ENCODE measurements around the gene ATXN1. TPM values are rescaled to one million over a fixed set of nuclear protein-coding genes. Genes with fewer than 3 reads are reported as not detected.

The ATXN1 gene
- total and polyA plus RNA-seq, 2 of the 13 experiments (the other 11 are each of a cell fraction or from before 2014, with no cell fraction given): 20.7 to 39.5 TPM

- TF ChIP-seq ZSCAN30 (CRISPR knock-in tag; IDR thresholded peaks at IDR 0.05) (no peak), TCF7L2 (IDR thresholded peaks at IDR 0.05; ENCODE audit: low read depth, low read length) (peak; percentile 76), SIX1 (CRISPR knock-in tag; IDR thresholded peaks at IDR 0.05; ENCODE audit: borderline replicate concordance) (peak; percentile 57; the same call in 1 of the 2 replicates), SALL1 (CRISPR knock-in tag; IDR thresholded peaks at IDR 0.05) (no peak; the same call in 1 of the 2 replicates), FOXJ3 (CRISPR knock-in tag; IDR thresholded peaks at IDR 0.05; ENCODE audit: borderline replicate concordance) (peak; percentile 44; the same call in 1 of the 2 replicates), ISL2 (CRISPR knock-in tag; IDR thresholded peaks at IDR 0.05) (peak; percentile 90), KDM5A (IDR thresholded peaks at IDR 0.05; ENCODE audit: borderline replicate concordance, low read length) (no peak), FOXM1 (CRISPR knock-in tag; IDR thresholded peaks at IDR 0.05) (no peak), ZMYM3 (CRISPR knock-in tag; IDR thresholded peaks at IDR 0.05) (no peak), ZNF101 (CRISPR knock-in tag; IDR thresholded peaks at IDR 0.05; ENCODE audit: borderline replicate concordance, low read depth) (no peak), ZFP82 (CRISPR knock-in tag; IDR thresholded peaks at IDR 0.05; ENCODE audit: borderline replicate concordance) (no peak), RCOR2 (CRISPR knock-in tag; IDR thresholded peaks at IDR 0.05) (peak; percentile 27; the same call in 1 of the 2 replicates), HNF4A (CRISPR knock-in tag; IDR thresholded peaks at IDR 0.05) (peak; percentile 82), ZNF83 (CRISPR knock-in tag; IDR thresholded peaks at IDR 0.05; ENCODE audit: borderline replicate concordance) (no peak), ZNF276 (CRISPR knock-in tag; IDR thresholded peaks at IDR 0.05; ENCODE audit: low read depth) (no peak), CREBL2 (CRISPR knock-in tag; IDR thresholded peaks at IDR 0.05; ENCODE audit: borderline replicate concordance) (no peak), RXRA (CRISPR knock-in tag; IDR thresholded peaks at IDR 0.05) (peak; percentile 36; the same call in 1 of the 2 replicates), SNAI1 (CRISPR knock-in tag; IDR thresholded peaks at IDR 0.05; ENCODE audit: borderline replicate concordance) (no peak), GPBP1L1 (CRISPR knock-in tag; IDR thresholded peaks at IDR 0.05) (no peak), ZNF720 (CRISPR knock-in tag; IDR thresholded peaks at IDR 0.05) (no peak), MEIS1 (CRISPR knock-in tag; IDR thresholded peaks at IDR 0.05; ENCODE audit: borderline replicate concordance) (no peak), ZBTB25 (CRISPR knock-in tag; IDR thresholded peaks at IDR 0.05) (no peak), ZNF749 (CRISPR knock-in tag; IDR thresholded peaks at IDR 0.05; ENCODE audit: borderline replicate concordance) (0 out of 2 replicates have a peak, but pooled peaks have one; percentile 21), ZNF362 (CRISPR knock-in tag; IDR thresholded peaks at IDR 0.05; ENCODE audit: borderline replicate concordance) (no peak), TARDBP (CRISPR knock-in tag; IDR thresholded peaks at IDR 0.05) (0 out of 2 replicates have a peak, but pooled peaks have one; percentile 39)
These were observed 46.7 kb upstream of the ATXN1 start (continued) for GRCh38 chr6:16807956-16808355.
